ENCODE results near the gene SHQ1. TPM values are rescaled to one million over a fixed set of nuclear protein-coding genes. Genes with fewer than 3 reads are reported as not detected.
"Not testable (repeated sequence)": the region's sequence is repeated elsewhere in the genome, so short reads cannot be mapped to it uniquely, and the experiment has no call there.

Gene SHQ1
- total and polyA plus RNA-seq, 2 donors = 17.4 to 22.6 TPM

DNA sequence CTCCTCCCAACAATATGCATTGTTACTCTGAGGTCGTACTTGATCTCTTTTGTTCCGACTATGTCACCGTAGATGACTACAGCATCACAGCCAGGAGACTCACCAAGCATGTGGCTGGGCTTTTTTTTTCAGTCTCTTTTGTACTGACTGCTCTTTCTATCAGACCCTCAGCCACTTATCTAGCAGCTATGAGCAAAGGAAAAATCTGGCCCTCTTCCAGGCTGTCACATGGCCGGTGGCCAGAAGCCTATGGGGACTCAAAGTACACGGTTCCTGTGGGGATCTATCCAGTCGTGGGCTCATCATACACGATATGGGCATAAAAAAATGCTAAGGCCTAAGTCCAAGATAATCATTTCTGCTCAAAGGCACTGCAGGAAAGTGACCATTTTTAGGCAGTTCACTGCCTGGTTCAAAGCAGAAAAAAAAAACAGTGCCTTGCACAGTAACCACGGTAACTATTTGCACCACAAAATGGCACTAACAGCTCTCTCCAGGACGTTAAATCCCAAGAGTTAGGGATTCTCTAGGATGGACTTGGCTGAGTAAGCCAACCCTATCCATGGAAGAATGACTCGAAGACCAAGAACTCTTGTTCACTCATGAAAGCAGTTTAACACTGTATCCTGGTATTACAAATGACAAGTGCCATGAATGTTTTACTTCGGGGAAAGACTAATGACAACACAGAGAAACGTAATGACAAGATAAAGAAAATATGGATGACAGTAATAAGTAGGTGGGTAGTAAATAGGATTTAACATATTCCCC, 50.3 kb downstream of the SHQ1 start:
- WGBS = 95% methylated on average over 12 of the region's 12 CpGs
- H3K4me3 ChIP-seq (ENCODE audit: low read length in 2 of 2) = no peak overlapping the region

DNA sequence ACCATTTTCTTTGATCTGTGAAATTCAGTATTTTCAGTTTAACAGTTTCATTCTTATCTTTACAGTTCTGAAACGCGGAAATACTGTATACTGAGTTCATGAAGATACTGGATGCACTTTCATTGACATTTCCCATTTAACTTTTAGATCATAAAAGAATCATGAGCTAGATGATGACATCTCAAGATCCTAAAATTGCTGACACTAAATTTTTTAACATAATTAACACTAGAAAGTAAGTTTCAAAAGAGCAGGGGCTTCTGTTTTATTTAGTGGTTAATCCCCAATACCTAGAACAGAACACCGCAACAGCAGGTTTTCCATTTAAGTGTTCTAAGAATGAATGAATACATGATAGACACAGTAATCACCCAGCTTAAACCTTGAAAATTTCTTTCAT, 54.2 kb downstream of the SHQ1 start:
- H3K27me3 ChIP-seq (ENCODE audit: control insufficient read depth in 2 of 2, insufficient read depth in 1 of 2, low read length in 1 of 2) = no peaks in the 10 kb centered on the region
- WGBS = 96% methylated on average over 3 of the region's 3 CpGs
- no peaks in the 10 kb centered on the region for H3K4me1 ChIP-seq (ENCODE audit: control insufficient read depth in 2 of 2, insufficient read depth in 2 of 2, low read length in 2 of 2)
- H3K4me3 ChIP-seq (ENCODE audit: low read length in 2 of 2) = no peak overlapping the region
- no peaks in the 10 kb centered on the region for H3K9me3 ChIP-seq (ENCODE audit: control insufficient read depth in 2 of 2, insufficient read depth in 1 of 2, low read length in 1 of 2)
- H3K27ac ChIP-seq (ENCODE audit: low read depth in 1 of 2, low read length in 1 of 2) = no peak overlapping the region
- peaks cover 0 to 12% of the 10 kb centered on the region in 2 donors for H3K36me3 ChIP-seq (ENCODE audit: control insufficient read depth in 2 of 2, insufficient read depth in 2 of 2, low read length in 1 of 2)
- no peak for DNase-seq (ENCODE audit: low read depth in 6 of 9, low spot score in 9 of 9)

More for the DNA sequence above, 50.3 kb downstream of the SHQ1 start:
- Histone ChIP-seq H3K36me3 (ENCODE audit: control insufficient read depth in 2 of 2, insufficient read depth in 2 of 2, low read length in 1 of 2) (peaks cover 0 to 3% of the 10 kb centered on the region in 2 donors), H3K9me3 (ENCODE audit: control insufficient read depth in 2 of 2, insufficient read depth in 1 of 2, low read length in 1 of 2) (peaks cover 0 to 1% of the 10 kb centered on the region in 2 donors), H3K27ac (ENCODE audit: low read depth in 1 of 2, low read length in 1 of 2) (no peak overlapping the region), H3K4me1 (ENCODE audit: control insufficient read depth in 2 of 2, insufficient read depth in 2 of 2, low read length in 2 of 2) (no peaks in the 10 kb centered on the region), H3K27me3 (ENCODE audit: control insufficient read depth in 2 of 2, insufficient read depth in 1 of 2, low read length in 1 of 2) (no peaks in the 10 kb centered on the region)
- DNase-seq (ENCODE audit: low read depth in 6 of 9, low spot score in 9 of 9) = no peak

DNA sequence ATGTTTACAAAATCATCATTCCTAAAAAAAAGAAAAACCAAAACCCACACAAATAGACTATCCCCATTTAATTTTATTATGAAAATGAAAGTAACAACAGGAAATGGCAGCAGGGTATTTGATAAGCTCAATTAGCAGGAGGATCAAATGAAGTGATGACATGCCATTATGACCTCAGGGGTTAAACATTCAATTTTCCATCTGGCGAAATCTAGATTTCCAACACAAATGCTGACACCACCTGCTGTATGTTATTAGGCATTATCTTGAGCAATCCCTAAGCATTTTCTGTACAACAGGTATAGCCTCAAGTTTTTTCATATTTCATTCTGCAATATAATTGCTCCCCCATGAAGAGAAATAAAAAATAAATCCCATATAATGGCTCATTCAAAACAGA, 57.1 kb downstream of the SHQ1 start:
- Histone ChIP-seq H3K27ac (ENCODE audit: low read depth in 1 of 2, low read length in 1 of 2) (no peak overlapping the region), H3K36me3 (ENCODE audit: control insufficient read depth in 2 of 2, insufficient read depth in 2 of 2, low read length in 1 of 2) (peaks cover 5 to 12% of the 10 kb centered on the region in 2 donors), H3K27me3 (ENCODE audit: control insufficient read depth in 2 of 2, insufficient read depth in 1 of 2, low read length in 1 of 2) (no peaks in the 10 kb centered on the region), H3K9me3 (ENCODE audit: control insufficient read depth in 2 of 2, insufficient read depth in 1 of 2, low read length in 1 of 2) (no peaks in the 10 kb centered on the region), H3K4me1 (ENCODE audit: control insufficient read depth in 2 of 2, insufficient read depth in 2 of 2, low read length in 2 of 2) (no peaks in the 10 kb centered on the region), H3K4me3 (ENCODE audit: low read length in 2 of 2) (no peak overlapping the region)
- no peak for DNase-seq (ENCODE audit: low read depth in 6 of 9, low spot score in 9 of 9)
- WGBS = 97% methylated on average over 1 of the region's 1 CpG

DNA sequence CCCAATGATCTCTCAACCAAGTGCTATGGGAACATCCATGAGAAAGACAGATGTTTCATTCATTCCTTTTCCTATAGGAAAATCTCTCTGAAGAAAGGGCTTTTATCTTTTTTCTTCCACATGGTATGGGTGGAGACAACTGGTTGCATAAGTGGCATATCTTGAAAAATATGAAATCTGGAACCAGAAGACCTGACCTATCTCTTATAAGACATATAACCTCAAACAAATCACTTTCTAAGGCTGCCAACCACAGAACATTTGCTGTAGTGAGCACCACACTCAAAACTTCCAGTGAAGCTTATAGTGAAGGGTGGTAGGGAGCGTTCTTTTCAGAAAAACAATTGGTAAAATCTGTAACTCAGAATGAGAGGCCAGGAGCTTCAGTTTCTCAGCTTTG, 58.5 kb downstream of the SHQ1 start:
- Histone ChIP-seq H3K9me3 (ENCODE audit: control insufficient read depth in 2 of 2, insufficient read depth in 1 of 2, low read length in 1 of 2) (no peaks in the 10 kb centered on the region), H3K27ac (ENCODE audit: low read depth in 1 of 2, low read length in 1 of 2) (no peak overlapping the region), H3K36me3 (ENCODE audit: control insufficient read depth in 2 of 2, insufficient read depth in 2 of 2, low read length in 1 of 2) (peaks cover 5 to 15% of the 10 kb centered on the region in 2 donors), H3K4me3 (ENCODE audit: low read length in 2 of 2) (no peak overlapping the region), H3K27me3 (ENCODE audit: control insufficient read depth in 2 of 2, insufficient read depth in 1 of 2, low read length in 1 of 2) (no peaks in the 10 kb centered on the region), H3K4me1 (ENCODE audit: control insufficient read depth in 2 of 2, insufficient read depth in 2 of 2, low read length in 2 of 2) (no peaks in the 10 kb centered on the region)
- 98% methylated on average over 1 of the region's 1 CpG for WGBS
- DNase-seq (ENCODE audit: low read depth in 6 of 9, low spot score in 9 of 9) = no peak

DNA sequence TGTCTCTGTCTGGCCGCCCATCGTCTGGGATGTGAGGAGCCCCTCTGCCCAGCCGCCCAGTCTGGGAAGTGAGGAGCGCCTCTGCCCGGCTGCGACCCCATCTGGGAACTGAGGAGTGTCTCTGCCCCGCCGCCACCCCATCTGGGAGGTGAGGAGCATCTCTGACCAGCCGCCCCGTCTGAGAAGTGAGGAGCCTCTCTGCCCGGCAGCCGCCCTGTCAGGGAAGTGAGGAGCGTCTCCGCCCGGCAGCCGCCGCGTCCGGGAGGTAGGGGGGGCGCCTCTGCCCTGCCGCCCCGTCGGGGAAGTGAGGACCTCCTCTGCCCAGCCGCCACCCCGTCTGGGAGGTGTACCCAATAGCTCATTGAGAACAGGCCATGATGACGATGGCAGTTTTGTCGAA, 60.0 kb downstream of the SHQ1 start:
- not testable (repeated sequence) for H3K27ac ChIP-seq (ENCODE audit: low read depth in 1 of 2, low read length in 1 of 2); H3K9me3 ChIP-seq (ENCODE audit: control insufficient read depth in 2 of 2, insufficient read depth in 1 of 2, low read length in 1 of 2); H3K4me3 ChIP-seq (ENCODE audit: low read length in 2 of 2); DNase-seq (ENCODE audit: low read depth in 6 of 9, low spot score in 9 of 9); H3K27me3 ChIP-seq (ENCODE audit: control insufficient read depth in 2 of 2, insufficient read depth in 1 of 2, low read length in 1 of 2); H3K4me1 ChIP-seq (ENCODE audit: control insufficient read depth in 2 of 2, insufficient read depth in 2 of 2, low read length in 2 of 2)
- WGBS = 97% methylated on average over 27 of the region's 27 CpGs
- peaks cover 5 to 18% of the 10 kb centered on the region in 2 donors for H3K36me3 ChIP-seq (ENCODE audit: control insufficient read depth in 2 of 2, insufficient read depth in 2 of 2, low read length in 1 of 2)

DNA sequence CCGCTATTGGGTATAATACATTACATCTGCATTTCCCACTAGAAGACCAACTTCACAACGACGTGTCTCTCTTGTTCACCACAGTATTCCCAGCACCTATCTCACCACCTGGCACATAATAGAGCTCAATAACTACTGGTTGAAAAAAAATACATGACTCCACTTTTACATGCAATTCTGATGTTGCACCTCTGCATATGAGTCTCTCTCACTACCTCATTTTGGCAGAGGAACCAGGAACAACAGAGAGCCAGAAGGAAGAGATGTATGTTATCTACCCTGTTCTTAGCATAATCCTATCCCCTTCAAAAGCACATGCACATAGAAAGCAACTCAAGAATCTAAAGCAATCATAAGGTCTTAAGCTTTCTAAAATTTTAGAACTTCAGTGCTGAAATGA, 61.6 kb downstream of the SHQ1 start:
- WGBS = over 99% methylated on average over 3 of the region's 3 CpGs
- H3K4me1 ChIP-seq (ENCODE audit: control insufficient read depth in 2 of 2, insufficient read depth in 2 of 2, low read length in 2 of 2) = no peaks in the 10 kb centered on the region
- H3K27ac ChIP-seq (ENCODE audit: low read depth in 1 of 2, low read length in 1 of 2) = no peak overlapping the region
- H3K36me3 ChIP-seq (ENCODE audit: control insufficient read depth in 2 of 2, insufficient read depth in 2 of 2, low read length in 1 of 2) = peaks cover 5 to 8% of the 10 kb centered on the region in 2 donors
- H3K27me3 ChIP-seq (ENCODE audit: control insufficient read depth in 2 of 2, insufficient read depth in 1 of 2, low read length in 1 of 2) = no peaks in the 10 kb centered on the region
- no peak for DNase-seq (ENCODE audit: low read depth in 6 of 9, low spot score in 9 of 9)
- H3K4me3 ChIP-seq (ENCODE audit: low read length in 2 of 2) = no peak overlapping the region
- H3K9me3 ChIP-seq (ENCODE audit: control insufficient read depth in 2 of 2, insufficient read depth in 1 of 2, low read length in 1 of 2) = no peaks in the 10 kb centered on the region

DNA sequence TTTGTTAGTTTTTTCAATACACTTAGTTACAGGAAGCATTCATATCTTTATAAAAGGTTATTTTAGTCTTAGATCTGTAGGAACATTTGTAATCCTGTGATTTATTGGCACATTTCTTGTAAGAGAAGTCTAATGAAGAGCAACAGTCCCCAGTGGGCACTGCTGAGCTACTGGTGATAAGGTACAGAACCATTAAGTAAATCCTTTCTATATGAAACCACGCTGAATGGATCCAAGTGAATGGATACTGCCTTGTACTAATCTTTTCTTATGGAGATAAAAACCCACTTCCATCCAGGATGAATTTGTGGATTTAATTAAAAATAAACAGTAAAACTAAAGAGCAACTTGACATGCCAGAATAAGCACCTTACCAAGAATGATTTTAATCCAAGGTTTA, 64.0 kb downstream of the SHQ1 start:
- no peaks in the 10 kb centered on the region for H3K4me1 ChIP-seq (ENCODE audit: control insufficient read depth in 2 of 2, insufficient read depth in 2 of 2, low read length in 2 of 2)
- 100% methylated on average over 1 of the region's 1 CpG for WGBS
- no peak for DNase-seq (ENCODE audit: low read depth in 6 of 9, low spot score in 9 of 9)

DNA sequence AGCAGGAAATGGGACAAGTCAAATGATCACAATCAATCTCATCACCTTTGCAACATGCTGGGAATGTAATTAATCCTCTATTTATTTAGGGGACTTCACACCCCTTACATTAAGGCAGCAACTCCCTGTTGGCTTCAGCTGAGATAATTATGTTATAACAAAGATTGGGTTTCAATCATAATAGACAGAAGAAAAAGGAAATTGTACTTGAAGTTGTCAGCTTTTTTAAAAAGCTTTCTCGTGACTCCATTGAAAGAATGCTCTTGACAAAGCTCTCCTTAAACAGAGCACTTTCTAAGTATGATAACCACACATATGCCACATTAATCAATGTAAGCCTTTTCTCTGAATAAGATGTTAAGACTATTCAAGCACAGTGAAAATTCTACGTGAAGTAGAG, 65.7 kb downstream of the SHQ1 start:
- no peaks in the 10 kb centered on the region for H3K9me3 ChIP-seq (ENCODE audit: control insufficient read depth in 2 of 2, insufficient read depth in 1 of 2, low read length in 1 of 2)
- no peak for DNase-seq (ENCODE audit: low read depth in 6 of 9, low spot score in 9 of 9)
- WGBS = 81% methylated on average over 2 of the region's 2 CpGs

More for the DNA sequence above, 64.0 kb downstream of the SHQ1 start:
- Histone ChIP-seq H3K27me3 (ENCODE audit: control insufficient read depth in 2 of 2, insufficient read depth in 1 of 2, low read length in 1 of 2) (no peaks in the 10 kb centered on the region), H3K9me3 (ENCODE audit: control insufficient read depth in 2 of 2, insufficient read depth in 1 of 2, low read length in 1 of 2) (no peaks in the 10 kb centered on the region), H3K36me3 (ENCODE audit: control insufficient read depth in 2 of 2, insufficient read depth in 2 of 2, low read length in 1 of 2) (peaks cover 6 to 9% of the 10 kb centered on the region in 2 donors), H3K27ac (ENCODE audit: low read depth in 1 of 2, low read length in 1 of 2) (no peak overlapping the region), H3K4me3 (ENCODE audit: low read length in 2 of 2) (no peak overlapping the region)

DNA sequence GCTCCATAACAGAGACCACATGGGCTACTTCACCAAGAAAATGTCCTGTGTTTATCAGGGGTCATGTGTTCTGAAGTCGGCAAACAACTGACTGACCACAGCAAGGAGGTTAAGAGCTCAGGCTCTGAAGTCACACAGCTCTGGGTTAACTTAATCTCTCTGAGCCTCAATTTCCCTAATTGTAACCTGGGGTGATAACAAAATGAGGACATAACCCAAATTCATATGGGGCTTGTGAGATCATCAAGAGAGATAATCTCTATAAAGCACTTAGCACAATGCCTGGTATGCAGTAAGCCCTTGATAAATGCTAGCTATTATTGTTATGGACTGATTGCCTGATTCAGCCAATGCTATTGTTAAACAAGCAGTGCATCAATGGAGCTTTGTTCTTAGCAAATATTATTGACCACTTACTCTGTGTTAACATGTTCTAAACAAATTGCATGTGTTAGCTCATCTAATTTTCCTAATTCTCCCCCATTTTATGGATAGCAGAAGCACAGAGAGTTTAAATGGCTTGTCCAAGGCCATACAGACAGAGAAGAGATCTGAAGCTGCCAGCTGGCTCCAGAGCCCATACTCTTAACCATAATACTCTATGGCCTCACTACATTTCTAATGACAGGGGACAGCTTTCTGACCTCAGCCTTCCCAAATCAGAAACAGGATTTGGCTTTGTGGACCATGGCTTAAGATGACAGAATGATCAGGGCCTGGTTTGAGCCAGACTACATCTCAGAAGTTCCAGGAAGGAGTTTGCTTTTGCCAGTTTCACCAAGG, 78.3 kb downstream of the SHQ1 start:
- 98% methylated on average over 1 of the region's 1 CpG for WGBS
- Histone ChIP-seq H3K27me3 (ENCODE audit: control insufficient read depth in 2 of 2, insufficient read depth in 1 of 2, low read length in 1 of 2) (no peaks in the 10 kb centered on the region), H3K4me1 (ENCODE audit: control insufficient read depth in 2 of 2, insufficient read depth in 2 of 2, low read length in 2 of 2) (no peaks in the 10 kb centered on the region), H3K36me3 (ENCODE audit: control insufficient read depth in 2 of 2, insufficient read depth in 2 of 2, low read length in 1 of 2) (peaks cover 4 to 6% of the 10 kb centered on the region in 2 donors), H3K4me3 (ENCODE audit: low read length in 2 of 2) (no peak overlapping the region), H3K27ac (ENCODE audit: low read depth in 1 of 2, low read length in 1 of 2) (no peak overlapping the region), H3K9me3 (ENCODE audit: control insufficient read depth in 2 of 2, insufficient read depth in 1 of 2, low read length in 1 of 2) (no peaks in the 10 kb centered on the region)
- DNase-seq (ENCODE audit: low read depth in 6 of 9, low spot score in 9 of 9) = no peak

More for the DNA sequence above, 65.7 kb downstream of the SHQ1 start:
- H3K27me3 ChIP-seq (ENCODE audit: control insufficient read depth in 2 of 2, insufficient read depth in 1 of 2, low read length in 1 of 2) = no peaks in the 10 kb centered on the region
- no peaks in the 10 kb centered on the region for H3K4me1 ChIP-seq (ENCODE audit: control insufficient read depth in 2 of 2, insufficient read depth in 2 of 2, low read length in 2 of 2)
- peaks cover 4 to 6% of the 10 kb centered on the region in 2 donors for H3K36me3 ChIP-seq (ENCODE audit: control insufficient read depth in 2 of 2, insufficient read depth in 2 of 2, low read length in 1 of 2)
- H3K27ac ChIP-seq (ENCODE audit: low read depth in 1 of 2, low read length in 1 of 2) = no peak overlapping the region
- H3K4me3 ChIP-seq (ENCODE audit: low read length in 2 of 2) = no peak overlapping the region
